ENCODE measurements around the gene UPK3BL1.
"Not testable (repeated sequence)": the region's sequence is repeated elsewhere in the genome, so short reads cannot be mapped to it uniquely, and the experiment has no call there.

GRCh38 chr7:102643404-102643803 lies 813 bp upstream of the UPK3BL1 start:
- not testable (repeated sequence) for TF ChIP-seq SP1 (IDR thresholded peaks at IDR 0.05); FOXM1 (IDR thresholded peaks at IDR 0.05; ENCODE audit: borderline replicate concordance); BHLHE40 (IDR thresholded peaks at IDR 0.05; ENCODE audit: borderline replicate concordance); CTBP1 (IDR thresholded peaks at IDR 0.05; ENCODE audit: borderline replicate concordance); ZNF384 (IDR thresholded peaks at IDR 0.05)

Measured in HEK293T (cell line).